ENCODE measurements around the gene OCIAD2.

- TF ChIP-seq EZH2phosphoT487 (IDR thresholded peaks at IDR 0.05; ENCODE audit: insufficient read depth, low read depth) (no peak), EZH2 (IDR thresholded peaks at IDR 0.05; ENCODE audit: insufficient read depth, poor library complexity, severe bottlenecking) (no peak)
Measured at GRCh38 chr4:48913346-48913745, 6.8 kb upstream of the OCIAD2 start.

Measured in GM23248 (cell line).